NB4 (cell line): ENCODE results near the gene TADA2B.

Experiments used
- CTCF ChIP-seq: IDR thresholded peaks from one replicate; pipeline ENCODE4 v1.5.1; 2012; ENCODE audit warnings: low read depth, low read length
- POLR2A ChIP-seq: IDR thresholded peaks from 2 replicates; pipeline ENCODE4 v1.6.1; 2011; ENCODE audit warnings: mild to moderate bottlenecking; ENCODE audit not compliant: insufficient read length; ENCODE audit errors: extremely low read depth

GRCh38 chr4:7058792-7059191 lies 15.6 kb downstream of the TADA2B start:
- TF ChIP-seq CTCF (no peak), POLR2A (no peak)
